IMR-90 (cell line): Measurements from ENCODE around the gene FMN1. TPM values are rescaled to one million over a fixed set of nuclear protein-coding genes. Genes with fewer than 3 reads are reported as not detected.

Experiments
- ATAC-seq: fragments of 200-7000 bp; cut with Tn5 transposase; 2 replicates; pipeline ENCODE4 v1.9.1; 2020; ENCODE audit warnings: low read depth, mild to moderate bottlenecking, moderate library complexity
- BruUV-seq: library from RNA; stranded (reverse); fragments of 400-500 nt; replicated peaks from 2 replicates; lab custom pipeline; 2021; lab: Mats Ljungman, UMichigan
- CTCF ChIA-PET: fragments of 300-600 bp; formaldehyde crosslinking; extraction: SDS; loops from one replicate; lab custom pipeline; 2021; ENCODE audit warnings: antibody characterized with exemption; lab: Yijun Ruan, JAX
- POLR2A ChIA-PET: fragments of 300-600 bp; sonication (Branson Sonifier 250); formaldehyde crosslinking; loops from one replicate; lab custom pipeline; 2022; ENCODE audit warnings: antibody characterized with exemption; ENCODE audit not compliant: unreplicated experiment; lab: Charles Lee
- DNase-seq: peaks from one replicate; pipeline ENCODE4 v3.0.0; 2013
- H2AFZ ChIP-seq: replicated peaks from 2 replicates; pipeline ENCODE3; 2013; ENCODE audit warnings: low read length, mild to moderate bottlenecking; ENCODE audit not compliant: poor library complexity
- H2AK5ac ChIP-seq: 2 replicates; pipeline ENCODE4 v1.6.1; 2013; ENCODE audit warnings: low read depth, low read length, inconsistent platforms
- H2AK9ac ChIP-seq: replicated peaks from 2 replicates; pipeline ENCODE3; 2013; ENCODE audit warnings: mild to moderate bottlenecking, low read depth, low read length, moderate library complexity; ENCODE audit not compliant: poor library complexity
- H2BK120ac ChIP-seq: 2 replicates; pipeline ENCODE4 v1.6.1; 2013; ENCODE audit warnings: low read depth, low read length, inconsistent platforms
- H2BK15ac ChIP-seq: 3 replicates; pipeline ENCODE4 v1.6.1; 2013; ENCODE audit warnings: low read depth, low read length, inconsistent platforms
- H2BK20ac ChIP-seq: 2 replicates; pipeline ENCODE4 v1.6.1; 2013; ENCODE audit warnings: low read depth, mild to moderate bottlenecking, inconsistent platforms, low read length, moderate library complexity
- H2BK5ac ChIP-seq: 2 replicates; pipeline ENCODE4 v1.6.1; 2013; ENCODE audit warnings: mild to moderate bottlenecking, low read depth, low read length, inconsistent platforms; ENCODE audit not compliant: poor library complexity, severe bottlenecking
- H3K14ac ChIP-seq: replicated peaks from 2 replicates; pipeline ENCODE4 v1.6.1; 2013; ENCODE audit warnings: low read depth, low read length, inconsistent platforms
- H3K18ac ChIP-seq: 2 replicates; pipeline ENCODE4 v1.6.1; 2013; ENCODE audit warnings: low read depth, low read length, control low read depth
- H3K23ac ChIP-seq: 2 replicates; pipeline ENCODE4 v1.6.1; 2013; ENCODE audit warnings: low read depth, low read length, inconsistent platforms
- H3K27ac ChIP-seq: 2 replicates; pipeline ENCODE4 v1.5.1; 2013; ENCODE audit warnings: mild to moderate bottlenecking, control low read depth, low read length; ENCODE audit not compliant: insufficient read depth
- H3K27me3 ChIP-seq: 2 replicates; pipeline ENCODE4 v1.6.1; 2013; ENCODE audit warnings: low read length; ENCODE audit not compliant: control insufficient read depth, insufficient read depth
- H3K36me3 ChIP-seq: 2 replicates; pipeline ENCODE4 v1.6.1; 2013; ENCODE audit warnings: low read length, mixed read lengths; ENCODE audit not compliant: control insufficient read depth, insufficient read depth
- H3K4ac ChIP-seq: 2 replicates; pipeline ENCODE4 v1.6.1; 2013; ENCODE audit warnings: low read depth, low read length, inconsistent platforms
- H3K4me1 ChIP-seq: 2 replicates; pipeline ENCODE4 v1.6.1; 2013; ENCODE audit warnings: low read length, mixed read lengths; ENCODE audit not compliant: control insufficient read depth, insufficient read depth
- H3K4me2 ChIP-seq: 2 replicates; pipeline ENCODE4 v1.6.1; 2013; ENCODE audit warnings: low read depth, mild to moderate bottlenecking, control low read depth, low read length, moderate library complexity
- H3K4me3 ChIP-seq: 2 replicates; pipeline ENCODE4 v1.5.1; 2013; ENCODE audit warnings: low read depth, mild to moderate bottlenecking, control low read depth, low read length, moderate library complexity; ENCODE audit not compliant: insufficient read depth
- H3K56ac ChIP-seq: 2 replicates; pipeline ENCODE4 v1.6.1; 2013; ENCODE audit warnings: low read length, inconsistent platforms; ENCODE audit not compliant: insufficient read depth; ENCODE audit errors: extremely low read depth
- H3K79me1 ChIP-seq, 2 experiments: 2 replicates each; pipeline ENCODE4 v1.6.1; 2013; ENCODE audit warnings: low read length in 2 of 2, inconsistent platforms in 1 of 2, low read depth in 1 of 2
- H3K9ac ChIP-seq: 2 replicates; pipeline ENCODE4 v1.6.1; 2013; ENCODE audit warnings: low read depth, low read length, control low read depth
- H3K9me1 ChIP-seq: 2 replicates; pipeline ENCODE4 v1.6.1; 2013; ENCODE audit warnings: low read length, inconsistent platforms; ENCODE audit not compliant: insufficient read depth
- H3K9me3 ChIP-seq: 2 replicates; pipeline ENCODE4 v1.6.1; 2013; ENCODE audit warnings: low read length; ENCODE audit not compliant: control insufficient read depth, insufficient read depth
- H4K20me1 ChIP-seq: 2 replicates; pipeline ENCODE4 v1.6.1; 2013; ENCODE audit warnings: low read length, inconsistent platforms; ENCODE audit not compliant: insufficient read depth
- H4K5ac ChIP-seq: 2 replicates; pipeline ENCODE4 v1.6.1; 2013; ENCODE audit warnings: mild to moderate bottlenecking, low read depth, low read length, control low read depth
- H4K8ac ChIP-seq, 2 experiments: 2 replicates each; pipeline ENCODE4 v1.6.1; 2013; ENCODE audit warnings: low read depth in 2 of 2, low read length in 2 of 2, control low read depth in 1 of 2, inconsistent platforms in 1 of 2
- H4K91ac ChIP-seq: 2 replicates; pipeline ENCODE4 v1.6.1; 2013; ENCODE audit warnings: low read depth, low read length, inconsistent platforms; ENCODE audit not compliant: insufficient read depth
- BHLHE40 ChIP-seq: fragments of 150-350 bp; IDR thresholded peaks from 2 replicates; pipeline ENCODE4 v1.6.1; 2016; ENCODE audit warnings: mild to moderate bottlenecking, low read depth, low read length
- CEBPB ChIP-seq: IDR thresholded peaks from 2 replicates; pipeline ENCODE4 v1.6.1; 2012; ENCODE audit warnings: low read depth, low read length, improper control_type of control experiment
- CHD1 ChIP-seq: IDR thresholded peaks from 2 replicates; pipeline ENCODE4 v1.6.1; 2012; ENCODE audit warnings: low read depth, low read length, improper control_type of control experiment
- CTCF ChIP-seq: conservative IDR thresholded peaks from 2 replicates; pipeline ENCODE4 v1.5.1; 2012; ENCODE audit warnings: mild to moderate bottlenecking, low read depth, low read length, improper control_type of control experiment
- ELK1 ChIP-seq: fragments of 150-350 bp; IDR thresholded peaks from 2 replicates; pipeline ENCODE4 v1.6.1; 2016; ENCODE audit warnings: low read depth, mild to moderate bottlenecking, low read length, moderate library complexity, borderline replicate concordance
- FOS ChIP-seq: fragments of 150-350 bp; IDR thresholded peaks from 2 replicates; pipeline ENCODE4 v1.6.1; 2016; ENCODE audit warnings: low read depth, low read length
- MAFK ChIP-seq: IDR thresholded peaks from 2 replicates; pipeline ENCODE4 v1.6.1; 2012; ENCODE audit warnings: low read depth, low read length, improper control_type of control experiment
- MAZ ChIP-seq: IDR thresholded peaks from 2 replicates; pipeline ENCODE4 v1.6.1; 2012; ENCODE audit warnings: low read depth, mild to moderate bottlenecking, low read length, improper control_type of control experiment, moderate library complexity, borderline replicate concordance
- MXI1 ChIP-seq: IDR thresholded peaks from 2 replicates; pipeline ENCODE4 v1.6.1; 2012; ENCODE audit warnings: low read depth, mild to moderate bottlenecking, low read length, moderate library complexity, borderline replicate concordance
- NFE2L2 ChIP-seq: fragments of 150-350 bp; IDR thresholded peaks from 2 replicates; pipeline ENCODE4 v1.6.1; 2016; ENCODE audit warnings: low read depth, mild to moderate bottlenecking, low read length
- POLR2A ChIP-seq: IDR thresholded peaks from 2 replicates; pipeline ENCODE4 v1.6.1; 2012; ENCODE audit warnings: mild to moderate bottlenecking, low read depth, low read length
- RAD21 ChIP-seq: IDR thresholded peaks from 2 replicates; pipeline ENCODE4 v1.6.1; 2012; ENCODE audit warnings: low read length, improper control_type of control experiment
- RCOR1 ChIP-seq: IDR thresholded peaks from 2 replicates; pipeline ENCODE4 v1.6.1; 2012; ENCODE audit warnings: mild to moderate bottlenecking, low read length, improper control_type of control experiment; ENCODE audit not compliant: insufficient replicate concordance
- RFX5 ChIP-seq: IDR thresholded peaks from 2 replicates; pipeline ENCODE4 v1.8.0; 2012; ENCODE audit warnings: low read depth, mild to moderate bottlenecking, low read length, moderate library complexity
- SMC3 ChIP-seq: fragments of 150-350 bp; IDR thresholded peaks from 2 replicates; pipeline ENCODE4 v1.6.1; 2016; ENCODE audit warnings: low read depth, mild to moderate bottlenecking, antibody characterized with exemption, low read length, moderate library complexity
- USF2 ChIP-seq: fragments of 150-350 bp; IDR thresholded peaks from 2 replicates; pipeline ENCODE4 v1.6.1; 2017; ENCODE audit warnings: mild to moderate bottlenecking, antibody characterized with exemption, low read length, low read depth
- WGBS, 2 experiments: methylation state at CpG; one replicate each; pipeline versions ENCODE4 v1.1.5 to v1.1.7; 2013; ENCODE audit warnings: missing lambda C conversion rate in 2 of 2; ENCODE audit not compliant: insufficient read length in 1 of 2; ENCODE audit errors: extremely low coverage in 2 of 2; 5-methylcytosine and 5-hydroxymethylcytosine counted together
- dilution Hi-C: fragments of 300-500 bp; cut with HindIII; formaldehyde crosslinking; loops from one replicate; pipeline ENCODE4 v1.14.3; 2018; ENCODE audit warnings: low sequenced_read_pairs; ENCODE audit not compliant: unreplicated experiment
- in situ Hi-C: fragments of 300-500 bp; cut with MboI; formaldehyde crosslinking; loops from 3 replicates; pipeline ENCODE4 v1.14.3; 2019; ENCODE audit warnings: low sequenced_read_pairs, inconsistent platforms, mixed read lengths
- intact Hi-C: fragments of 100-400 bp; cut with micrococcal nuclease; formaldehyde crosslinking; loops from 2 replicates; pipeline ENCODE4 v1.10.0; 2022
- polyA plus RNA-seq, 3 experiments: library from polyadenylated mRNA; depleted of rRNA; stranded (reverse); fragments of >200 nt; gene quantifications; 2 replicates each; pipeline ENCODE4 v1.2.3, GENCODE V29; 2012; ENCODE audit warnings: low replicate concordance in 1 of 3
- total RNA-seq: library from RNA; depleted of rRNA; stranded (reverse); fragments of >200 nt; gene quantifications from 2 replicates; pipeline ENCODE4 v1.2.3, GENCODE V29; 2012

The FMN1 gene
- total and polyA plus RNA-seq, 2 of the 4 experiments (the other 2 are of a cell fraction), result 7.3 to 17.6 TPM

GRCh38 chr15:32972686-32973085 lies 221.8 kb downstream of the FMN1 start:
- ATAC-seq (no peak), DNase-seq (no peak)
- H3K27ac ChIP-seq, result no peak overlapping the region
- no peaks in the 10 kb centered on the region; the same call in 1 of the 2 replicates for H4K20me1 ChIP-seq
- no peaks in the 10 kb centered on the region for H3K27me3 ChIP-seq
- H4K8ac ChIP-seq, result peak overlapping the region; percentile 18 to 41; a peak in 2 of 4 replicates
- no peak overlapping the region for H2BK20ac ChIP-seq
- H2AK9ac ChIP-seq, result no peak overlapping the region
- peak overlapping the region; percentile 49; the same call in 1 of the 2 replicates for H4K5ac ChIP-seq
- WGBS, 2 experiments, result 100% methylated on average over 1 of the region's 2 CpGs; no CpG with 5 or more reads in 1 of the 2 experiments
- H4K91ac ChIP-seq, result no peak overlapping the region
- no peak overlapping the region; the same call in 1 of the 2 replicates for H3K18ac ChIP-seq
- H3K36me3 ChIP-seq, result peaks cover 7% of the 10 kb centered on the region
- H3K4me3 ChIP-seq, result no peak overlapping the region
- no peak for TF ChIP-seq ELK1
- no peak for TF ChIP-seq RCOR1
- TF ChIP-seq RAD21, result no peak
- no peak for TF ChIP-seq USF2
- TF ChIP-seq MAFK, result no peak
- no peak for TF ChIP-seq MXI1
- no peak for TF ChIP-seq NFE2L2
- no peak for TF ChIP-seq CTCF
- no peak for TF ChIP-seq SMC3
- TF ChIP-seq CHD1, result no peak
- no peak for TF ChIP-seq BHLHE40
- TF ChIP-seq CEBPB, result no peak
- TF ChIP-seq RFX5, result no peak
- no peak for TF ChIP-seq FOS
- no peak for TF ChIP-seq MAZ
- TF ChIP-seq POLR2A, result no peak
- no peak overlapping the region; the same call in 1 of the 2 replicates for H3K14ac ChIP-seq
- H3K9me3 ChIP-seq, result no peaks in the 10 kb centered on the region
- no peak overlapping the region for H2AFZ ChIP-seq
- CTCF ChIA-PET, result no interaction called here
- in situ Hi-C loops, result no loop called here
- intact Hi-C loops, result no loop called here
- POLR2A ChIA-PET, result no interaction called here
- peak overlapping the region; percentile 11; the same call in 1 of the 2 replicates for H2AK5ac ChIP-seq
- H3K4ac ChIP-seq, result peak overlapping the region; percentile 13; the same call in 1 of the 2 replicates
- peaks cover 13% of the 10 kb centered on the region for H3K9me1 ChIP-seq
- peak overlapping the region; percentile 37 for H2BK120ac ChIP-seq
- no peak overlapping the region for H3K23ac ChIP-seq
- peak overlapping the region; percentile 48; the same call in 1 of the 3 replicates for H2BK15ac ChIP-seq
- no peak overlapping the region for H3K56ac ChIP-seq
- BruUV-seq, result no TSS peak
- no peak overlapping the region for H3K4me2 ChIP-seq
- H3K9ac ChIP-seq, result no peak overlapping the region
- dilution Hi-C loops, result no loop called here
- H3K4me1 ChIP-seq, result peaks cover 19% of the 10 kb centered on the region
- H3K79me1 ChIP-seq, result peaks cover 39 to 66% of the 10 kb centered on the region in 2 experiments
- H2BK5ac ChIP-seq, result no peak overlapping the region
